Measurements from ENCODE around the gene MUC4. TPM values are rescaled to one million over a fixed set of nuclear protein-coding genes. Genes with fewer than 3 reads are reported as not detected.
"Not testable (repeated sequence)": the region's sequence is repeated elsewhere in the genome, so short reads cannot be mapped to it uniquely, and the experiment has no call there.

Gene MUC4
- total RNA-seq, 1 experiment from 2014 or later = not detected

- Histone ChIP-seq H3K9me3 (ENCODE audit: low read length) (peaks cover 6% of the 10 kb centered on the region), H3K4me2 (ENCODE audit: low read depth, low read length, poor library complexity, severe bottlenecking) (no peak overlapping the region), H3K4me3 (ENCODE audit: low read length) (no peak overlapping the region), H3K27ac (ENCODE audit: low read length) (no peak overlapping the region), H3K36me3 (ENCODE audit: insufficient read depth, low read length) (no peaks in the 10 kb centered on the region), H3K9me2 (replicated peaks; ENCODE audit: insufficient read depth, low read length) (no peaks in the 10 kb centered on the region), H4K20me1 (ENCODE audit: insufficient read depth, low read depth, low read length) (no peaks in the 10 kb centered on the region), H2AFZ (ENCODE audit: low read length) (no peak overlapping the region), H3K27me3 (ENCODE audit: low read length) (no peaks in the 10 kb centered on the region), H3K4me1 (ENCODE audit: low read length) (no peaks in the 10 kb centered on the region), H3K79me2 (ENCODE audit: low read length) (no peaks in the 10 kb centered on the region), H3K9ac (ENCODE audit: low read length) (no peak overlapping the region)
- no peak for DNase-seq
Measured at GRCh38 chr3:195773956-195774537, 37.7 kb downstream of the MUC4 start.

GRCh38 chr3:195771646-195772300 lies 40.0 kb downstream of the MUC4 start:
- H4K20me1 ChIP-seq (ENCODE audit: insufficient read depth, low read depth, low read length) = no peaks in the 10 kb centered on the region
- no peaks in the 10 kb centered on the region for H3K27me3 ChIP-seq (ENCODE audit: low read length)
- H3K36me3 ChIP-seq (ENCODE audit: insufficient read depth, low read length) = no peaks in the 10 kb centered on the region
- no peaks in the 10 kb centered on the region for H3K4me1 ChIP-seq (ENCODE audit: low read length)
- no peak overlapping the region for H3K27ac ChIP-seq (ENCODE audit: low read length)
- H3K9ac ChIP-seq (ENCODE audit: low read length) = no peak overlapping the region
- H3K4me3 ChIP-seq (ENCODE audit: low read length) = no peak overlapping the region
- H3K9me3 ChIP-seq (ENCODE audit: low read length) = no peaks in the 10 kb centered on the region
- H2AFZ ChIP-seq (ENCODE audit: low read length) = no peak overlapping the region
- no peaks in the 10 kb centered on the region for H3K9me2 ChIP-seq (replicated peaks; ENCODE audit: insufficient read depth, low read length)
- H3K79me2 ChIP-seq (ENCODE audit: low read length) = no peaks in the 10 kb centered on the region
- no peak for DNase-seq
- H3K4me2 ChIP-seq (ENCODE audit: low read depth, low read length, poor library complexity, severe bottlenecking) = no peak overlapping the region

GRCh38 chr3:195770841-195771645 lies 40.7 kb downstream of the MUC4 start:
- not testable (repeated sequence) for H3K4me2 ChIP-seq (ENCODE audit: low read depth, low read length, poor library complexity, severe bottlenecking); H3K9me3 ChIP-seq (ENCODE audit: low read length); H3K4me1 ChIP-seq (ENCODE audit: low read length); H3K4me3 ChIP-seq (ENCODE audit: low read length); H3K9me2 ChIP-seq (replicated peaks; ENCODE audit: insufficient read depth, low read length); H3K36me3 ChIP-seq (ENCODE audit: insufficient read depth, low read length); H3K27me3 ChIP-seq (ENCODE audit: low read length); H2AFZ ChIP-seq (ENCODE audit: low read length); H3K27ac ChIP-seq (ENCODE audit: low read length); H4K20me1 ChIP-seq (ENCODE audit: insufficient read depth, low read depth, low read length); H3K79me2 ChIP-seq (ENCODE audit: low read length); H3K9ac ChIP-seq (ENCODE audit: low read length)
- peak; percentile 62 for DNase-seq

- DNase-seq = peak; percentile 49
- Histone ChIP-seq H3K36me3 (ENCODE audit: insufficient read depth, low read length) (no peaks in the 10 kb centered on the region), H3K4me1 (ENCODE audit: low read length) (no peaks in the 10 kb centered on the region), H3K4me3 (ENCODE audit: low read length) (no peak overlapping the region), H3K9me3 (ENCODE audit: low read length) (no peaks in the 10 kb centered on the region), H4K20me1 (ENCODE audit: insufficient read depth, low read depth, low read length) (no peaks in the 10 kb centered on the region), H3K79me2 (ENCODE audit: low read length) (no peaks in the 10 kb centered on the region), H3K4me2 (ENCODE audit: low read depth, low read length, poor library complexity, severe bottlenecking) (no peak overlapping the region), H2AFZ (ENCODE audit: low read length) (no peak overlapping the region), H3K27me3 (ENCODE audit: low read length) (no peaks in the 10 kb centered on the region), H3K9me2 (replicated peaks; ENCODE audit: insufficient read depth, low read length) (no peaks in the 10 kb centered on the region), H3K9ac (ENCODE audit: low read length) (no peak overlapping the region), H3K27ac (ENCODE audit: low read length) (no peak overlapping the region)
Measured at GRCh38 chr3:195770081-195770840, 41.5 kb downstream of the MUC4 start.

- Histone ChIP-seq H3K79me2 (ENCODE audit: low read length) (no peaks in the 10 kb centered on the region), H3K9me3 (ENCODE audit: low read length) (no peaks in the 10 kb centered on the region), H3K27ac (ENCODE audit: low read length) (no peak overlapping the region), H3K9me2 (replicated peaks; ENCODE audit: insufficient read depth, low read length) (no peaks in the 10 kb centered on the region), H3K36me3 (ENCODE audit: insufficient read depth, low read length) (no peaks in the 10 kb centered on the region), H3K4me3 (ENCODE audit: low read length) (no peak overlapping the region), H2AFZ (ENCODE audit: low read length) (no peak overlapping the region), H3K27me3 (ENCODE audit: low read length) (no peaks in the 10 kb centered on the region), H3K4me1 (ENCODE audit: low read length) (no peaks in the 10 kb centered on the region), H3K4me2 (ENCODE audit: low read depth, low read length, poor library complexity, severe bottlenecking) (no peak overlapping the region), H3K9ac (ENCODE audit: low read length) (no peak overlapping the region), H4K20me1 (ENCODE audit: insufficient read depth, low read depth, low read length) (no peaks in the 10 kb centered on the region)
- DNase-seq = no peak
Measured at GRCh38 chr3:195769551-195769950, 42.2 kb downstream of the MUC4 start.

GRCh38 chr3:195768831-195769303 lies 42.9 kb downstream of the MUC4 start:
- Histone ChIP-seq H3K27ac (ENCODE audit: low read length) (no peak overlapping the region), H3K9me2 (replicated peaks; ENCODE audit: insufficient read depth, low read length) (no peaks in the 10 kb centered on the region), H4K20me1 (ENCODE audit: insufficient read depth, low read depth, low read length) (no peaks in the 10 kb centered on the region), H3K4me3 (ENCODE audit: low read length) (no peak overlapping the region), H3K4me2 (ENCODE audit: low read depth, low read length, poor library complexity, severe bottlenecking) (no peak overlapping the region), H3K9me3 (ENCODE audit: low read length) (no peaks in the 10 kb centered on the region), H3K79me2 (ENCODE audit: low read length) (no peaks in the 10 kb centered on the region), H3K36me3 (ENCODE audit: insufficient read depth, low read length) (no peaks in the 10 kb centered on the region), H3K4me1 (ENCODE audit: low read length) (no peaks in the 10 kb centered on the region), H2AFZ (ENCODE audit: low read length) (no peak overlapping the region), H3K9ac (ENCODE audit: low read length) (no peak overlapping the region), H3K27me3 (ENCODE audit: low read length) (no peaks in the 10 kb centered on the region)
- no peak for DNase-seq

GRCh38 chr3:195768414-195768813 lies 43.3 kb downstream of the MUC4 start:
- Histone ChIP-seq H3K79me2 (ENCODE audit: low read length) (no peaks in the 10 kb centered on the region), H3K9ac (ENCODE audit: low read length) (no peak overlapping the region), H3K36me3 (ENCODE audit: insufficient read depth, low read length) (no peaks in the 10 kb centered on the region), H3K4me2 (ENCODE audit: low read depth, low read length, poor library complexity, severe bottlenecking) (no peak overlapping the region), H3K27me3 (ENCODE audit: low read length) (no peaks in the 10 kb centered on the region), H3K9me2 (replicated peaks; ENCODE audit: insufficient read depth, low read length) (no peaks in the 10 kb centered on the region), H3K27ac (ENCODE audit: low read length) (no peak overlapping the region), H4K20me1 (ENCODE audit: insufficient read depth, low read depth, low read length) (no peaks in the 10 kb centered on the region), H3K4me3 (ENCODE audit: low read length) (no peak overlapping the region), H3K9me3 (ENCODE audit: low read length) (no peaks in the 10 kb centered on the region), H2AFZ (ENCODE audit: low read length) (no peak overlapping the region), H3K4me1 (ENCODE audit: low read length) (no peaks in the 10 kb centered on the region)
- DNase-seq = no peak

GRCh38 chr3:195767792-195768191 lies 43.9 kb downstream of the MUC4 start:
- H3K4me2 ChIP-seq (ENCODE audit: low read depth, low read length, poor library complexity, severe bottlenecking) = no peak overlapping the region
- no peak overlapping the region for H2AFZ ChIP-seq (ENCODE audit: low read length)
- H3K27ac ChIP-seq (ENCODE audit: low read length) = no peak overlapping the region
- H3K36me3 ChIP-seq (ENCODE audit: insufficient read depth, low read length) = no peaks in the 10 kb centered on the region
- H4K20me1 ChIP-seq (ENCODE audit: insufficient read depth, low read depth, low read length) = no peaks in the 10 kb centered on the region
- no peaks in the 10 kb centered on the region for H3K27me3 ChIP-seq (ENCODE audit: low read length)
- H3K9me3 ChIP-seq (ENCODE audit: low read length) = no peaks in the 10 kb centered on the region
- H3K9ac ChIP-seq (ENCODE audit: low read length) = no peak overlapping the region
- DNase-seq = no peak
- no peaks in the 10 kb centered on the region for H3K9me2 ChIP-seq (replicated peaks; ENCODE audit: insufficient read depth, low read length)
- H3K79me2 ChIP-seq (ENCODE audit: low read length) = no peaks in the 10 kb centered on the region
- H3K4me3 ChIP-seq (ENCODE audit: low read length) = no peak overlapping the region
- no peaks in the 10 kb centered on the region for H3K4me1 ChIP-seq (ENCODE audit: low read length)

Data from Karpas-422 (cell line).